Measurements from ENCODE around the gene ADAMTS2. TPM values are rescaled to one million over a fixed set of nuclear protein-coding genes. Genes with fewer than 3 reads are reported as not detected.

The ADAMTS2 gene
- total RNA-seq, 3 donors from 2014 or later (not counting 1 experiment from before 2014, with no cell fraction given), result 0.28 TPM; not detected in 2

DNA sequence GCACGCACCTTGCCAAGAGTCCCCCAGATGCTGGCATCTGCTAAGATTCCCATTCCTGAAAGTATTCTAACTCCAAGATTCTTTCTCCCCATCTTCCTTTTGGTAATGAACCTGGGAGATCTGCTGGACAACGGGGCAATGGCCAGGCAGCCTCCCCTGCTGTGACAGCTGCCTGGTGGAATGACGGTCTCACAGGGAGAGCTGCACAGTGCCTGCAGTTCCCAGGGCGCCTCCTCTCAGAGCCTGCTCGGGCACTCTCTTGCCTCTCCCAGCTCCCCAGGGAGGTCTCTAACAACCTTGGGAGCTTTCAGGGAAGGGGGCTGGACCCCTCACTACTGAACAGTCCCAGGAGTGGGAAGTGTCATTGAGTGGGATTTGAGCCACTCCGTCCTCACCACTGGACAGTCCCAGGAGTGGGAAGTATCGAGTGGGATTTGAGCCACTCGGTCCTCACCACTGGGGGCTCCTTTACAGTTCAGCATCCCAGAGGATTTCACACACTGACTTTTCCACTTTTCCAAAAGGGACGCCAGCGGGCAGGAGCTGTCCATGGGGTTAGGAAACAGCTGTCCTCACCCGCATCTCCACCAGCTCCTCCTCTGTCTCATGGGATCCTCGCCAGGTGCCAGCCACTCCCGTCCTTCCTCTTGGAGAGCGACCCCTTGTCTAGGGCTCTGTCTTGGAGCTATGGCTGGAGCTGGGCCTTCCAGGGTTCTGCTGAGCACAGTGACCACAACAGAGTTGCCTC lies 65.7 kb downstream of the ADAMTS2 start:
- H3K4me1 ChIP-seq (ENCODE audit: control insufficient read depth, insufficient read depth, low read length), result no peaks in the 10 kb centered on the region
- Mint-ChIP-seq H3K4me1 (no peaks in the 10 kb centered on the region), H3K27ac (no peak overlapping the region), H3K9me3 (no peaks in the 10 kb centered on the region), H3K4me3 (no peak overlapping the region), H3K36me3 (no peaks in the 10 kb centered on the region), H3K27me3 (ENCODE audit: low read depth in 2 of 2) (peaks cover 0 to 4% of the 10 kb centered on the region in 2 donors)
- intact Hi-C loops (cut with micrococcal nuclease), result no loop called here
- no peak overlapping the region for H3K27ac ChIP-seq (ENCODE audit: low read length)
- no peak overlapping the region for H3K4me3 ChIP-seq (ENCODE audit: low read length)
- H3K36me3 ChIP-seq (ENCODE audit: control insufficient read depth, insufficient read depth, low read length), result no peaks in the 10 kb centered on the region
- DNase-seq, result no peak
- ATAC-seq, result peak in 1 of 3 donors; percentile 35
- no peaks in the 10 kb centered on the region for H3K9me3 ChIP-seq (ENCODE audit: control insufficient read depth, insufficient read depth, low read length)
- TF ChIP-seq, protein P1, sequence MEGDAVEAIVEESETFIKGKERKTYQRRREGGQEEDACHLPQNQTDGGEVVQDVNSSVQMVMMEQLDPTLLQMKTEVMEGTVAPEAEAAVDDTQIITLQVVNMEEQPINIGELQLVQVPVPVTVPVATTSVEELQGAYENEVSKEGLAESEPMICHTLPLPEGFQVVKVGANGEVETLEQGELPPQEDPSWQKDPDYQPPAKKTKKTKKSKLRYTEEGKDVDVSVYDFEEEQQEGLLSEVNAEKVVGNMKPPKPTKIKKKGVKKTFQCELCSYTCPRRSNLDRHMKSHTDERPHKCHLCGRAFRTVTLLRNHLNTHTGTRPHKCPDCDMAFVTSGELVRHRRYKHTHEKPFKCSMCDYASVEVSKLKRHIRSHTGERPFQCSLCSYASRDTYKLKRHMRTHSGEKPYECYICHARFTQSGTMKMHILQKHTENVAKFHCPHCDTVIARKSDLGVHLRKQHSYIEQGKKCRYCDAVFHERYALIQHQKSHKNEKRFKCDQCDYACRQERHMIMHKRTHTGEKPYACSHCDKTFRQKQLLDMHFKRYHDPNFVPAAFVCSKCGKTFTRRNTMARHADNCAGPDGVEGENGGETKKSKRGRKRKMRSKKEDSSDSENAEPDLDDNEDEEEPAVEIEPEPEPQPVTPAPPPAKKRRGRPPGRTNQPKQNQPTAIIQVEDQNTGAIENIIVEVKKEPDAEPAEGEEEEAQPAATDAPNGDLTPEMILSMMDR (IDR thresholded peaks at IDR 0.05), result no peak
- 91% methylated on average over 14 of the region's 14 CpGs for WGBS (ENCODE audit: insufficient coverage)
- no peaks in the 10 kb centered on the region for H3K27me3 ChIP-seq (ENCODE audit: control insufficient read depth, insufficient read depth, low read length)

- ATAC-seq (no peak), DNase-seq (no peak)
- TF ChIP-seq, protein P1 (IDR thresholded peaks at IDR 0.05), result no peak
- Mint-ChIP-seq H3K27ac (no peak overlapping the region), H3K4me1 (no peaks in the 10 kb centered on the region), H3K9me3 (no peaks in the 10 kb centered on the region), H3K36me3 (no peaks in the 10 kb centered on the region), H3K4me3 (no peak overlapping the region), H3K27me3 (ENCODE audit: low read depth in 2 of 2) (peaks cover 0 to 4% of the 10 kb centered on the region in 2 donors)
- H3K36me3 ChIP-seq (ENCODE audit: control insufficient read depth, insufficient read depth, low read length), result no peaks in the 10 kb centered on the region
- H3K4me3 ChIP-seq (ENCODE audit: low read length), result no peak overlapping the region
- H3K27ac ChIP-seq (ENCODE audit: low read length), result no peak overlapping the region
- no peaks in the 10 kb centered on the region for H3K4me1 ChIP-seq (ENCODE audit: control insufficient read depth, insufficient read depth, low read length)
- H3K27me3 ChIP-seq (ENCODE audit: control insufficient read depth, insufficient read depth, low read length), result no peaks in the 10 kb centered on the region
- H3K9me3 ChIP-seq (ENCODE audit: control insufficient read depth, insufficient read depth, low read length), result no peaks in the 10 kb centered on the region
- WGBS (ENCODE audit: insufficient coverage), result 40% methylated on average over 4 of the region's 5 CpGs
- intact Hi-C loops (cut with micrococcal nuclease), result no loop called here
These were observed 66.7 kb downstream of the ADAMTS2 start for GRCh38 chr5:179278546-179278945.

DNA sequence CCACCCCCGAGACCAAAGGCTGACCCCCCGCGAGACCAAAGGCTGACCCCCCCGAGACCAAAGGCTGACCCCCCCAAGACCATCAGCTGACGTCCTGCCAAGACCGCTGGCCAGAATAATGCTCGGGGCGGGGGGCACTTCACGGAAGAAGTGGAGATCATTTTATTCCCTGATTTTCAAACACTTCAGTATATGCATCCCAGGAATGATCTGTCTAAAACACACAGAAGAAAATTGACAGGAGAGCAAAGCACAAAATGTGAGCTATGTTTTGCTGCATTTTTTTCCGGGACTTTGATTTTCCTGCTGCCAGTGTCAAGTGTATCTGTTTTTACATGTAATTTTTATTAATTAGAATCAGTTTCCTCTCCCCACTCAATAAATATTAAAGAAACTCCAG lies 67.1 kb downstream of the ADAMTS2 start:
- Histone ChIP-seq H3K27ac (ENCODE audit: low read length) (no peak overlapping the region), H3K4me1 (ENCODE audit: control insufficient read depth, insufficient read depth, low read length) (no peaks in the 10 kb centered on the region), H3K9me3 (ENCODE audit: control insufficient read depth, insufficient read depth, low read length) (no peaks in the 10 kb centered on the region), H3K27me3 (ENCODE audit: control insufficient read depth, insufficient read depth, low read length) (no peaks in the 10 kb centered on the region), H3K4me3 (ENCODE audit: low read length) (no peak overlapping the region), H3K36me3 (ENCODE audit: control insufficient read depth, insufficient read depth, low read length) (no peaks in the 10 kb centered on the region)
- intact Hi-C loops (cut with micrococcal nuclease), result no loop called here
- no peaks in the 10 kb centered on the region for H3K36me3 Mint-ChIP-seq
- ATAC-seq, result no peak
- no peaks in the 10 kb centered on the region for H3K9me3 Mint-ChIP-seq
- no peak for DNase-seq
- H3K4me1 Mint-ChIP-seq, result no peaks in the 10 kb centered on the region
- WGBS (ENCODE audit: insufficient coverage), result 82% methylated on average over 10 of the region's 10 CpGs
- TF ChIP-seq, protein P1 (IDR thresholded peaks at IDR 0.05), result no peak
- no peak overlapping the region for H3K27ac Mint-ChIP-seq
- peaks cover 0 to 4% of the 10 kb centered on the region in 2 donors for H3K27me3 Mint-ChIP-seq (ENCODE audit: low read depth in 2 of 2)
- no peak overlapping the region for H3K4me3 Mint-ChIP-seq

Data from natural killer cell (primary cell).